GM19452 (cell line): ENCODE data around the gene SH3GL1.

Experiments used
- ATAC-seq: cut with Tn5 transposase; IDR thresholded peaks from one replicate; pipeline ENCODE4 v1.9.1; 2021; ENCODE audit not compliant: unreplicated experiment

SH3GL1 gene, protein sequence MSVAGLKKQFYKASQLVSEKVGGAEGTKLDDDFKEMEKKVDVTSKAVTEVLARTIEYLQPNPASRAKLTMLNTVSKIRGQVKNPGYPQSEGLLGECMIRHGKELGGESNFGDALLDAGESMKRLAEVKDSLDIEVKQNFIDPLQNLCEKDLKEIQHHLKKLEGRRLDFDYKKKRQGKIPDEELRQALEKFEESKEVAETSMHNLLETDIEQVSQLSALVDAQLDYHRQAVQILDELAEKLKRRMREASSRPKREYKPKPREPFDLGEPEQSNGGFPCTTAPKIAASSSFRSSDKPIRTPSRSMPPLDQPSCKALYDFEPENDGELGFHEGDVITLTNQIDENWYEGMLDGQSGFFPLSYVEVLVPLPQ

DNA sequence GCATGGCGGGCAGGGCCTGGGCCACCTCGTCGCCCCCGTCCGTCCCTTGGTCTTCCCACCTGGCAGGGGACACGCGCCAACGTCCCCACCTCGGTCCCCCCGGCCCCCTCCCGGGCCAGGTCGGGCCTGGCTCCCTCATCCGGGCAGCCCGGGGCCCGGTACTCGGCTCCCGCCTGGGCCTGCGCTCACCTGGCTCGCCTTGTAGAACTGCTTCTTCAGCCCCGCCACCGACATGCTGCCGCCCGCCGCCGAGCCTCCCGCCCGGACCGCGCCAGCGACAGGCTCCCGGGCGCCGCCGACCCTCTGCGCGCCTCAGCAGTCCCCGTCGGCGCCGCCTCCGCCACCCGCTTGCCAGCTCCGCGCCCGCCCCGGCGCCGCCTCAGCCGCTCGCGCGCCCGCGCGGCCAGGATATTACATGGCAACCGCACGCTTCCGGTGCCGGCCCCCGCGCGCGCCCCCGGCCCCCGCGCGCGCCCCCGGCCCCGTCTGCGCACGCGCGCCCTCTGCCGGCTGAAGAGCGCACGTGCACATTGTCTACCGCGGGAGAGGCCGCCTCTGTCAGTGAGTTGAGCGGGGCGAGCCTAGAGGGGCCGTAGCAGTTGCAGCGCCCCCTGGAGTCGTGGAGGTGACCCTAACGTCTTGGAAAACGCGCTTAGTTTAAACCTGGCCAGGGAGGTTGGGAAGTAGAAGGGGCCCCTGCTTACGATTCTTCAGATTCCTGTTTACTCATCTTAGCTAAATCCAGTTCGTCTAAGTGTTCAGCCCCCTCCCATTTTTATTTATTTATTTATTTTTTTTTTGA lies at the start of gene SH3GL1:
SH3GL1 (minus strand) TSS at position 413 of the 802 bp plus-strand sequence; CDS start at position 234, 179 bp downstream.
- ATAC-seq = peak; percentile 60

GRCh38 chr19:4449639-4450028 lies 49.3 kb upstream of the SH3GL1 start:
- no peak for ATAC-seq

- no peak for ATAC-seq
These were observed 48.8 kb upstream of the SH3GL1 start for GRCh38 chr19:4449022-4449638.

DNA sequence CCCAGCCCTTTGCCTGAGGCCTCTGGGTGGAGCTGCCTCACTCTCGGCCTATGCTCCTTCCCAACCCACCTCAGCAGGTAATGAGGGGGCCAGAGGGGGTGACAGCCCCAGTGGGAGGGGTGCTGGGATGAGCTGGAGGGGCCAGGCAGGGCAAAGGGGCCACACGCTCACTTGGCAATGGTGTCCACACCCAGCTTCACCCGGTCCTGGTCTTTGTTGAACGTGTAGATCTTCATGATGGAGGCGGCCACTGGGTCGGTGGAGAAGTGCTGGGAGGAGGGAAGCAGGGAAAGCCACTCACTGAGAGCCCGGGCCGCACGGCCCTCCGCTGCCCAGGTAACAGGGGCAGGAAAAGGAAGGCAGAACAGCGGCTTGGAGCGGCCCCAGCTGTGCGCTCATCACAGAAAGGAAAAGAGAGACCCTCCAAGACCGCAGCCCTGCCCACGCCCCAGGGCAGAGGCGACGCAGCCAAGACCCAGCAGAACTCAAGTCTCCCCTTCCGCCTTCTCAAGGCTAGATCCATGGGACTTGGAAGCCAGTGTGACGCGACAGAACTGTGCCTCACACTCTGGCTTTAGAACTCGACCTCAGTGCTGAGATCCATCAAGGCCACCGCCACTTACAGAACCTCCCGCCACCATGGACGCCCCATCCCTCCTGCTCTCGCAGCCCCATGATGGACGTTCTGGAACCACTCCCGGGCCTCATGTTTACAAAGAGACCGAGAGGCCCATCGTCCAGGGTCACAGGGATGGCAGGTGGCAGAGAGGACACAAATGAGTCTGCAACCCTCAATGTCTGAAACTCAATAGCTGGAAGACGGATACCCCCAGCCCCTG lies 48.0 kb upstream of the SH3GL1 start:
- ATAC-seq = no peak

GRCh38 chr19:4447327-4448146 lies 47.2 kb upstream of the SH3GL1 start:
- no peak for ATAC-seq

DNA sequence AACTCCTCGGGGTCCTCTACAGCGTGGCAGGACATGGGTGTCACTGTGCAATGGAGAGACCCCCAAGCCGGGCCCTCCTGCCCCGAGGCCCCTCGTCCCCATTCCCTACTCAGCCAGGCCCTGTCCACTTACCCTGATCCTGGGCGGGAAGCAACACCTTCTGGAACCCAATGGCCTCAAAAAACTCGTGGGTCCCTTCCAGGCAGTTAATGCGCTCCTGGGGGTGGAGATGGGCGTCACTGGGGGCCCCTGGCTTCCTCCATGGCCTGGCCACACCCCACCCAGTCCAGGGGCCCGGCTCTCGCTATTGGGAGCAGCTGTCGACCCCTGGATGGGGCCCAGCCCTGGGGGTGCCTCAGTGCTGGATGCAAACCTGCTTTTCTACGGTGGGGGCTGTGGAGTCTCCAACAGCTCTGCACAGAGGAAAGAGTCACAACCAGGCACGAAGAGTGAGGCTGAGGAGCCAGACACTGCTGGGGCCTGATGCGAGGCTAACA lies 46.4 kb upstream of the SH3GL1 start:
- no peak for ATAC-seq

DNA sequence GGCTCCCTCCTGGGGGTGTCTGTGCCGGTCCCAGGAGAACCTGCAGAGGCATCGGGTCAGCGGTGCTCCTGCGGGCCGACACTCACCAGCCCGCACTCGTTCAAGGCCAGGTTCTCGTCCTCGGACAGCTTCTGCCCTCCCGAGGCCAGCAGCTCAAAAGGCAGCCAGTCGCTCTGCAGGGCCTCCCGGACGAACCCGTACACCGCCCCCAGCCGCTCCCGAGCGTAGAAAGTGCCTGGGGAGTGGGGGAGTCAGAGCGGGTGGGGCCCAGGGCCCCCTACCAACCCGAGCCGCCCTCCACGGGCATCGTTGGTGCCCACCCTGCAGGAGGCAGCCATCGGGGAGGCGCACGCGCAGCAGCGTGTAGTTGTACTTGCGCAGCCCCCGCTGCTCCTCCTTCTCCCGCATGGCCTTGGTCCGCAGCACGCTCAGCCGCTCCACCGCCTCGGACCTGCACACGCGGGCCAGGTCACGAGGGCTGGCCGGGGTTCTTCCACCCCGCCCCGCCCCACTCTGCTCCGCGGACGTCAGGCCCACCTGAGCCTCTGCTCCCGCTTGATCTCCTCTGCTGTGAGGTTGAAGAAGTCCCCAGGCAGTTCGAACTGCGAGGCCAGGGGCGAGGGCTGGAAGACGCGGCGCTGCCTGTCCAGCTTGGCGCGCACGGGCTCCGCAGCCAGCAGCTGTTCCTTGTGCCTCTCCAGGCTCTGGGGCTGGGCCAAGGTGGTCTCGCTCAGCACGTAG lies 45.8 kb upstream of the SH3GL1 start:
- no peak for ATAC-seq

GRCh38 chr19:4444765-4445741 lies 44.7 kb upstream of the SH3GL1 start:
- no peak for ATAC-seq

DNA sequence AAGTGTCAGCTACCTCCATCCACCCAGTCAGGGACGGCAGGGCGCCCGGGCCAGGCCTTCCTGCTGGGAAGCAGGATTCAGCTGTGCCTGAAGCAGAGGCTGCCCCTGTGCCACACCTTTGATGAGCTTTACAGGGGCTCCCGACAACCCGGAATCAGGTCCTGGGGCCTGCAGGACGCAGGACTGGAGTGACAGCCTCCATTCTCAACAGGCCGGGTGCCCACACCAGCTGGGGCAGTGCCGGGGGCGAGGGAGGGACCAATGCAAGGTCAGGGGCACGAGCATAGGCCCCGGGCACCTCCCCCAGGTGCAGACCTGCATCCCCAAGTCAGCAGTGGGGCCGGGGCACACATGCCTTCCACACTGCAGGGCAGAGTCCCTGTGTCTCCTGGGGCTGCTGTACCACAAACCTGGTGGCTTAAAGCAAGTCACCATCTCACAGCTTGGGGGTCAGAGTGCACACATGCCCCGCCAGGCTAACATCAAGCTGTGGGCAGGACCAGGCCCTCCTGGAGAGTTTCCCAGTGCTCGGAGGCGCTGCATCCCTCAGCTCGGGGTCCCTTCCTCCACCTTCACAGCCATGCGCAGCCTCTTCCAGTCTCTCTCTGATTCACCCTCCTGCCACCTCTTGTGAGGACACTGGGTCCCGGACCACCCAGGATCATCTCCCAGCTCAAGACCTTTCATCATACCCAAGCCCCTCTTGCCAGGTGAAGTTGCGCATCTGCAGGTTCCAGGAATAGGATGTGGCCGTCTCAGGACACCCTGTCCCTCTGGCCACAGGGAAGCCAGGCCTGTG lies 43.8 kb upstream of the SH3GL1 start:
- ATAC-seq = no peak

- no peak for ATAC-seq
These were observed 42.8 kb upstream of the SH3GL1 start for GRCh38 chr19:4443188-4443587.

GRCh38 chr19:4442819-4443146 lies 42.4 kb upstream of the SH3GL1 start:
- ATAC-seq = no peak

DNA sequence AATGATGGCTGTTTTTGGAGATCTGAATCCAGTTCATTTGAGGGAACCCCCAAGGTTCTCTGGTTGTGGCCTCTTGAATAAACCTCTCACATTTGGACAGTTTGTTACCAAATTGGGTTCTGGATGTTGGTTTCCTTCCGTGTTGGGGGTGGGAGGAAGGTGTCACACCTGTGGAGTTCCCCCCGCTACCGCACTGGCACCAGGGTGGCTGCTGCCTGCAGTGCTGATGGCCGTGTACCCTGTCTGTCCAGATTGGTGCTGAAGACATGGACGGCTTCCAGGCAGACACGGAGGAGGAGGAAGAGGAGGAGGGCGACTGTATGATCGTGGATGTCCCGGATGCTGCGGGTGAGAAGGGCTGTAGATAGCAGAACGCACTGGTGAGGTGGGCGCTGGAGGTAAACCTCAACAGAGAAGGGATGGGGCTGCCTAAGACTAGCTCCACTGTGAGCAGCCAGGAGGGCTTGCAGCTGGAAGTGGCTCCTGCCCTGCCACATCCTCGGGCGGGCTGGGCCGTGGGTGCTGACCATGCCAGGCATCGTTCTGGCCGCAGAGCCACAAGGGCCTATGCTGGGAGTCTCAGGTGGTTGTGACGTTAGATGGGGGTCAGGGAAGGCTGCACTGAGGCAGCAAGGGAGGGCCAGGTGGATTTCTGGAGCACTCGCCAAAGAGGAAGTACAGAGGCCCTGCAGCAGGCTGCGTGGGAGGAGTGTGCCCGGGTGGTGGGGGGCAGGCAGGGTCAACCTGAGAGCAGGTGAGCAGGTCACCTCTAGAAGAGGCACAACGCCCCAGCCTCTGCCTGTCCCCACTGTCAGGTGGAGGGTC lies 41.9 kb upstream of the SH3GL1 start:
- ATAC-seq = no peak

DNA sequence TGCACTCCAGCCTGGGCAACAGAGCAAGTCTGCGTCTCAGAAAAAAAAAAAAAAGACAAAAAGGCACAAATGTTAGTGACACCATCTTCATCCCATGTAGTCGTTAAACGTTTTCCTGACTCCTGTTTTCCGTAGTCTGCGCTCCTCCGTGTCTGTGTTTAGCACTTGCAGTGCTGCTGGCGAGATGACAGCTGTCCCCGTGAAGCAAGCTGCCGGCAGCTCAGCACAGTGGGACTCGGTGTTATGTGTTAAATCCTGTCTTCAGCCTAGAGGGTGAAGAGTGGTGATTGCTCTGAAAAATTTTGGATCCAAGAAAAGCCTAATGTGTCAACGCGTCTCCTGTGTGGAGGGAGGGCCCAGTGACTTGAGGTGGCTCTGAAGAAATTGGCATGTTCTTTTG lies 38.9 kb upstream of the SH3GL1 start:
- ATAC-seq = no peak

- no peak for ATAC-seq
These were observed 36.8 kb upstream of the SH3GL1 start for GRCh38 chr19:4437103-4437502.

GRCh38 chr19:4436231-4436630 lies 35.9 kb upstream of the SH3GL1 start:
- ATAC-seq = no peak

DNA sequence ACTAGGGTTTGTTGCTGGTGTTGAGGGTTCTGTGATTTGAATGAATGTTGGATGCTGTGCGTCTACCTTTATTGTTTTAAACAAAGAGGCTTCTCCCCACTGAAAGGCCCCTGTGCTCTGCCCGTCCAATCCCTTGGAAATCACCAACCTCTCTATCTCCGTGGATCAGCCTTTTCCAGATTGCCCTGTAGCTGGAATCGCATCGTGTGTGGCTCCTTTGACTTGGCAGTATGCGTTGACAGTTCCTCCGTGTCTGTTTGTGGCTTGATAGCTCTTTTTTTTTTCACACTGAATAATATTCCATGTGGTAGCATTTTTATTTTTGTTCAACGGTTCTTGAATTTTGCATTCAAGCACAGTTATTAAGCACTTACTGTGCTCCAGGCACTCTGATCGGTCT lies 34.0 kb upstream of the SH3GL1 start:
- ATAC-seq = no peak
